T-helper 2 cell treated with Interferon-gamma antibody and Interleukin-4, amounts not matched to agents 5 μg/mL and 100 μg/mL, for 36 hours (primary cell): ENCODE measurements around the gene PBOV1.
"Not testable (repeated sequence)": the region's sequence is repeated elsewhere in the genome, so short reads cannot be mapped to it uniquely, and the experiment has no call there.

Source experiments
- DNase-seq: peaks from one replicate; pipeline ENCODE4 v3.0.0; 2021; ENCODE audit warnings: low spot score
- H3K27ac Mint-ChIP-seq: one replicate; pipeline ENCODE4 v1.8.0; 2021; ENCODE audit warnings: mild to moderate bottlenecking, mixed read lengths
- H3K27me3 Mint-ChIP-seq: one replicate; pipeline ENCODE4 v1.8.0; 2021; ENCODE audit warnings: low read depth, mixed read lengths
- H3K36me3 Mint-ChIP-seq: one replicate; pipeline ENCODE4 v1.8.0; 2021; ENCODE audit warnings: low read depth, mixed read lengths
- H3K4me1 Mint-ChIP-seq: one replicate; pipeline ENCODE4 v1.8.0; 2021; ENCODE audit warnings: low read depth, mixed read lengths
- H3K4me3 Mint-ChIP-seq: one replicate; pipeline ENCODE4 v1.8.0; 2022; ENCODE audit warnings: mild to moderate bottlenecking, moderate library complexity, mixed read lengths
- H3K9me3 Mint-ChIP-seq: one replicate; pipeline ENCODE4 v1.8.0; 2021; ENCODE audit warnings: mixed read lengths

PBOV1 gene

GRCh38 chr6:138230221-138230620 lies 11.9 kb upstream of the PBOV1 start:
- Mint-ChIP-seq H3K4me3 (no peak overlapping the region), H3K9me3 (no peaks in the 10 kb centered on the region), H3K4me1 (no peaks in the 10 kb centered on the region), H3K27me3 (peaks cover 8% of the 10 kb centered on the region), H3K27ac (no peak overlapping the region), H3K36me3 (no peaks in the 10 kb centered on the region)
- DNase-seq, result no peak

GRCh38 chr6:138229663-138230179 lies 11.4 kb upstream of the PBOV1 start:
- Mint-ChIP-seq H3K4me1 (no peaks in the 10 kb centered on the region), H3K27ac (no peak overlapping the region), H3K27me3 (peaks cover 8% of the 10 kb centered on the region), H3K4me3 (no peak overlapping the region), H3K9me3 (no peaks in the 10 kb centered on the region), H3K36me3 (no peaks in the 10 kb centered on the region)
- no peak for DNase-seq

GRCh38 chr6:138229072-138229471 lies 10.8 kb upstream of the PBOV1 start:
- H3K4me1 Mint-ChIP-seq, result no peaks in the 10 kb centered on the region
- no peak for DNase-seq
- no peak overlapping the region for H3K27ac Mint-ChIP-seq
- H3K9me3 Mint-ChIP-seq, result no peaks in the 10 kb centered on the region
- H3K4me3 Mint-ChIP-seq, result no peak overlapping the region
- H3K27me3 Mint-ChIP-seq, result peaks cover 12% of the 10 kb centered on the region
- H3K36me3 Mint-ChIP-seq, result no peaks in the 10 kb centered on the region

- Mint-ChIP-seq H3K36me3 (no peaks in the 10 kb centered on the region), H3K27me3 (peaks cover 12% of the 10 kb centered on the region), H3K4me3 (no peak overlapping the region), H3K4me1 (no peaks in the 10 kb centered on the region), H3K27ac (no peak overlapping the region), H3K9me3 (no peaks in the 10 kb centered on the region)
- DNase-seq, result no peak
Observed at GRCh38 chr6:138227316-138227781, 9.1 kb upstream of the PBOV1 start.

GRCh38 chr6:138226700-138227315 lies 8.5 kb upstream of the PBOV1 start:
- Mint-ChIP-seq H3K4me3 (no peak overlapping the region), H3K36me3 (no peaks in the 10 kb centered on the region), H3K4me1 (no peaks in the 10 kb centered on the region), H3K27ac (no peak overlapping the region), H3K27me3 (peaks cover 12% of the 10 kb centered on the region), H3K9me3 (no peaks in the 10 kb centered on the region)
- no peak for DNase-seq

- H3K4me1 Mint-ChIP-seq, result no peaks in the 10 kb centered on the region
- peaks cover 13% of the 10 kb centered on the region for H3K27me3 Mint-ChIP-seq
- H3K27ac Mint-ChIP-seq, result no peak overlapping the region
- no peaks in the 10 kb centered on the region for H3K36me3 Mint-ChIP-seq
- H3K4me3 Mint-ChIP-seq, result no peak overlapping the region
- H3K9me3 Mint-ChIP-seq, result no peaks in the 10 kb centered on the region
- DNase-seq, result no peak
Observed at GRCh38 chr6:138225953-138226352, 7.7 kb upstream of the PBOV1 start.

- Mint-ChIP-seq H3K4me1 (no peaks in the 10 kb centered on the region), H3K27ac (no peak overlapping the region), H3K27me3 (peaks cover 15% of the 10 kb centered on the region)
Observed at GRCh38 chr6:138222901-138223546, 4.7 kb upstream of the PBOV1 start.

GRCh38 chr6:138219901-138220300 lies 1.6 kb upstream of the PBOV1 start:
- no peak for DNase-seq
- Mint-ChIP-seq H3K4me3 (no peak overlapping the region), H3K9me3 (no peaks in the 10 kb centered on the region), H3K4me1 (no peaks in the 10 kb centered on the region), H3K27me3 (peaks cover 21% of the 10 kb centered on the region), H3K36me3 (no peaks in the 10 kb centered on the region), H3K27ac (no peak overlapping the region)

More at GRCh38 chr6:138222901-138223546, 4.7 kb upstream of the PBOV1 start:
- no peak for DNase-seq
- no peak overlapping the region for H3K4me3 Mint-ChIP-seq
- H3K9me3 Mint-ChIP-seq, result no peaks in the 10 kb centered on the region
- no peaks in the 10 kb centered on the region for H3K36me3 Mint-ChIP-seq

GRCh38 chr6:138219398-138219797 lies 1.1 kb upstream of the PBOV1 start:
- Mint-ChIP-seq H3K4me1 (no peaks in the 10 kb centered on the region), H3K27ac (no peak overlapping the region), H3K9me3 (no peaks in the 10 kb centered on the region), H3K27me3 (peaks cover 20% of the 10 kb centered on the region), H3K4me3 (no peak overlapping the region), H3K36me3 (no peaks in the 10 kb centered on the region)
- DNase-seq, result no peak

GRCh38 chr6:138215093-138215782 lies 3.1 kb downstream of the PBOV1 start:
- Mint-ChIP-seq H3K27me3 (peaks cover 15% of the 10 kb centered on the region), H3K4me1 (no peaks in the 10 kb centered on the region), H3K36me3 (no peaks in the 10 kb centered on the region), H3K9me3 (no peaks in the 10 kb centered on the region), H3K27ac (no peak overlapping the region), H3K4me3 (no peak overlapping the region)
- no peak for DNase-seq

GRCh38 chr6:138212530-138212929 lies 5.8 kb downstream of the PBOV1 start:
- not testable (repeated sequence) for H3K27me3 Mint-ChIP-seq, H3K9me3 Mint-ChIP-seq, H3K27ac Mint-ChIP-seq, H3K4me3 Mint-ChIP-seq, H3K36me3 Mint-ChIP-seq, H3K4me1 Mint-ChIP-seq, DNase-seq

GRCh38 chr6:138211601-138212000 lies 6.7 kb downstream of the PBOV1 start:
- H3K9me3 Mint-ChIP-seq, result no peaks in the 10 kb centered on the region
- H3K36me3 Mint-ChIP-seq, result no peaks in the 10 kb centered on the region
- no peak for DNase-seq
- no peaks in the 10 kb centered on the region for H3K4me1 Mint-ChIP-seq
- no peak overlapping the region for H3K27ac Mint-ChIP-seq
- no peak overlapping the region for H3K4me3 Mint-ChIP-seq
- H3K27me3 Mint-ChIP-seq, result peaks cover 5% of the 10 kb centered on the region

- Mint-ChIP-seq H3K9me3 (no peaks in the 10 kb centered on the region), H3K27ac (no peak overlapping the region), H3K36me3 (no peaks in the 10 kb centered on the region), H3K27me3 (no peaks in the 10 kb centered on the region), H3K4me1 (no peaks in the 10 kb centered on the region), H3K4me3 (no peak overlapping the region)
- DNase-seq, result no peak
Observed at GRCh38 chr6:138211048-138211581, 7.2 kb downstream of the PBOV1 start.

GRCh38 chr6:138206862-138207261 lies 11.4 kb downstream of the PBOV1 start:
- Mint-ChIP-seq H3K36me3 (no peaks in the 10 kb centered on the region), H3K4me3 (no peak overlapping the region), H3K9me3 (no peaks in the 10 kb centered on the region), H3K4me1 (no peaks in the 10 kb centered on the region), H3K27me3 (peaks cover 5% of the 10 kb centered on the region), H3K27ac (no peak overlapping the region)
- no peak for DNase-seq
